Colon (tissue), 2 donors: ENCODE results near the gene TBC1D3B.
"Not testable (repeated sequence)": the region's sequence is repeated elsewhere in the genome, so short reads cannot be mapped to it uniquely, and the experiment has no call there.

Source experiments
- FAIRE-seq: peaks from 2 replicates; lab custom pipeline; 2012; peaks lifted over from hg19 to GRCh38; lab: Jason Lieb, UNC
- donor health status: control.
- donor health status: control.

TBC1D3B gene

GRCh38 chr17:36201102-36201501, 24.7 kb upstream of the TBC1D3B start:
- FAIRE-seq: not testable (repeated sequence)

DNA sequence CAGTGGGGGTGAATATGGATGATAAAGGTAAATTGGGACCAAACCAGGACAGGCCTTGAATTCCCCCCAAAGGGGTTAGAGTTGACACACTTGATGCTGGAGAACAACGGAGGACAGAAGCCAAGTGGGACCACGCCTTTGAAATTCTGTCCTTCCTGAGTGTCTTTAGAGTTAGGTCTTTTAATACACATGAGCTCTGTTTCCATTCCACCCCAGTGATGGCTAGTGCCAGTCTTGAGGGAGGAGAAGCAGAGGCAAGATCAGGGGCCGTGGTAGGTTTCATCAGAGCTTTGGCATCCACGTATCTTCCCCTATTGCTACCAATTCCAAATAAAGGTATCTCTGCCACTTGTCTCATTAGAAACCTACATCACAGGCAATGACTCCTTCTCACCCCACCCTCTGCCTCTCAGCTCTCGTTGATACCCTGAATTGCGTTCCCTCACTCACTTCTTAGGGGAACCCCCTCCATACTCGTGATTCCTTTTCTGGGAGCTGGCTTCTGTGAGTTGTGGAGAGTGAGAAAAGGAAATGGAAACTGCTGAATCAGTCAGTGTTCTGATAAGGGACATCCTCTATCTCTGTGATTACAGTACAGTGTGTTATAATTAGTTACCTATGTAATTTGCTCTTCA, 22.5 kb upstream of the TBC1D3B start:
- no peak for FAIRE-seq

- no peak for FAIRE-seq
Measured at GRCh38 chr17:36197387-36197703, 20.9 kb upstream of the TBC1D3B start.

GRCh38 chr17:36196131-36196486, 19.7 kb upstream of the TBC1D3B start:
- no peak for FAIRE-seq

GRCh38 chr17:36195434-36196130, 19.1 kb upstream of the TBC1D3B start:
- FAIRE-seq: no peak

DNA sequence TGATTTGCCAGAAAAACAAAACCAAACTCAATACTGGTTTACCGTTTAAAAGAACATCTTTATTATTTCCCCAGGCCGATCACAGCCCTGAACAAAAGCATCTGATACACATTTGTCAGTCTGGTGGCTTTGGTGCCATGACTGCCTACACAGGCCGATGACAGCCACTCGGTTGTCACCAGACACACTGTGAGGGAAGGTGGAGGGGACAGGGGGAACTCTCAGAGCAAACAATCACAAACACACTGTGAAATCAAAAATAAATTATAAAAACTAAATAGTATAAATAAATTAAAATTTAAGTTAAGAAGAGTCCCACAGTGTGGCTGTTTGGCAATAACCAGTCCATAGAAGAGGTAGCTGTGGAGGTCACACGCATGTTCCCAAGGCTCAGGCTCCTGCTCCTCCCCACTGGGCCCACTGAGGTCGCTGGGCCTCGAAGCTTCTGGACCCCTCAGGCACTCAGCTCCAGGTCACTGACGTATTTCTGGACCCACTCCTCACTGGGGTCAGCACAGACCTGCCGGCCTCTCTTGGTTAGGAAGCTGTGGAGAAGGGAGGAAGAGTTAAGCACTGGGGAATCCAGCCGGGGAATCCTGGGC, 18.5 kb upstream of the TBC1D3B start:
- not testable (repeated sequence) for FAIRE-seq

- not testable (repeated sequence) for FAIRE-seq
Measured at GRCh38 chr17:36194147-36194831, 17.9 kb upstream of the TBC1D3B start.

DNA sequence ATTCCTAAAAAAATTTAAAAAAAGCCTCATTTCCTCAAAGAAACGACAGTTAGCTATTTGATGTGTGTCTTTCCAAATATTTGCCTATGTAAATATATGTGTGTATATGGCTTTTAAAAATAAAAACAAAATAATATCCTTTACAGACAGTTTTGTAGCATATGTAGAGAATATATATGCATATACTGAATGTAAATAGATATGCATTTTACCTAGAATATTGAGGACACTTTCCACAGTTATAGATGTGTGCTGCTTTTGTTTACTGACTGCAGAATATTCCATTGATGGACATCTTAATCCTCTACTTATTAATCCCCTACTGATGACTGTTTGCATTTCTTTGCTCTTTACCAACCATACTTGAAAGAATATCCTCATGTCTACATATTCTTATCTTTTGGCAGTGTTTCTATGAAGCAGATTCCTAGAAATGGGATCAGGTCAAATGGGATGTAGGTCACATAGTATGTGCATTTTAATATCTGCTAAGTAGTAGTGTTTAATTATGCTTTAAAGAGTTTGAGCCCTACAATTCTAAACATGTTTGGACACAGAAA, 16.9 kb upstream of the TBC1D3B start:
- no peak for FAIRE-seq

DNA sequence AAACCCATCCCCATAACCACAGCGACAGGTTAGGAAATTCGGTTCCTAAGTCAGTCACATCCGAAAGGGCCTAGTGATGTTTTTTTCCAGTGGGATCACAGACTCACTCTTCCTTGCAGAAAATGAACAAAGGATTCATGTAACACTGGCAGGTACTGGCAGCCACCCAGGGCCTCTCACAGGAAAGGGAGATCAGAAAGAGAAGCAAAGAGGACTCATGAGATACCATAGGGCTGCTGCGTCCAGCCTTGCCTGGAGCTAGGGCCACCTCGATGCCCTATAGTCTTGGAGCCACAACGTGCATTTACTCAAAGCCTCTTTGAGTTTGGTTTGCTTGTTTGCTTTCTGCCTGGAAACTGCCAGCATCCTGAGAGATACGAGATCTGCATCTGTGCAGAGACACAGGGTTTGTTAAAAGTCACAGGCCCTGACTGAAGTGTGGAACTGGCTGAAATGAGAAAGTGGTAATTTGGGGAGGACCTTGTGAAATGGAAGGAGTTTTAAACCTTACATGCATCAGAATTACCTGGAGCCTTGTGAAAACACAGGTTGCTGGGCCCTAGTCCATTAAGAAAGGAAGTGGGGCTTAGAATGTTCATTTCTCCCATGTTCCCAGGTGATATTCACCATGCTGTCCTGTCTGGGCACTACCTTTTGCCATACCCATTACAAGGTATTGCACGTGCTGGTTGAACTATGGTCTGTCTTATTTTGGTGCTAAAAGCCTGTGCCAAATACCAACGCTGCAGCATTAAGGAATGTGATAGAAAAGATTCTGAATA, 14.3 kb upstream of the TBC1D3B start:
- FAIRE-seq: not testable (repeated sequence)

- not testable (repeated sequence) for FAIRE-seq
Measured at GRCh38 chr17:36189993-36190392, 13.6 kb upstream of the TBC1D3B start.

DNA sequence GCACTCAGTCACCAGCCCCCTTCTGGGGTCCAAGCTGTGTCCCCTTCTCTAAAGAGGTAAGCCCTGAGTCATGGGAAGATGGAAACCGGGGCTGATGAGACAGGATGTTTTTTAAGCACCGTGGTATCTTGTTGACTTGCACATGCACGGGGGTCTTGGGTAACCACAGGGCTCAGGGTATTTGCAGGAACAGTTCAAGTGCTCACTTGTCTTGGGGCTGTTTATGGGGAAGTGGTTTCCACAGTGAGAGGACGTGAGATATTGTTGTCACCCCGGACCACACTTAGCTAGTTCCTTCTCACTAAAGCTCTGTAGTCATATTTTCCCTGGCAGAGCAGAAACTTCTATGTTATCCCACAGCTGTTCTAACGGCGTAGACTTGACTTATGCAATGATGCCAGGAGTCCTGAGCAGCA, 12.5 kb upstream of the TBC1D3B start:
- FAIRE-seq: no peak

DNA sequence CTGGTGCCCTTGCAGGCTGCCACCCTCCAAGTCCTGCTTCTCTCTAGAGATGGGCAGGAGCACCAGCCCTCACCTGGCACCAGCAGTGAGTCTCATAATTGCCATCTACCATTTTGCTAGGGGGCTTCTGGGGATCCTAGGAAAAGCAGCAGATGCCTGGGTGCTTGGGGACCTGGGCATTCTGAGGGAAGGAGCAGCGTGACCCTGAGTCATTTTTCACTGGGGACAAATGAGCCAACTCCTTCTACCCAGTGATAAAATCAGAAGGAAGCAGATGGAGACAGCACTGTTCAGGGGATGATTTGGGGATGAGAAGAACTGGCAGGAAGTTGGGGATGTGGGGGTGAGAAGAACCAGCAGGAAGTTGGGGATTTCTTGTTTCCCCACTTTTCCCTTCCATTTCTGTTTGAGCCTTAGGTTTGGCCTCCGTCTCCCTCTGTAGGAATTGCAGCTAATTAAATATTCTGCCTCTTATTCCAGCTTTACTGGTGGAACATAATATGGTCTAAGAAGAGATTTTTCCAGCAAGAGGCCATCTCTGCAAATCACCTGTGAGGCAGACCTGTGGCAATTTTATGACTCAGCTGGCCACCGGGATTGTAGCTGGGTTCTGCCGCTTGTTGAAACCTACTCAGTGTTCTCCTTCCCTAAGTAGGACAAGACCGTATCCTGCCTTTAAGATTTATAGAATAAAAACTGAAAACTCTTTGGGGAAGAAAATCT, 11.7 kb upstream of the TBC1D3B start:
- not testable (repeated sequence) for FAIRE-seq

DNA sequence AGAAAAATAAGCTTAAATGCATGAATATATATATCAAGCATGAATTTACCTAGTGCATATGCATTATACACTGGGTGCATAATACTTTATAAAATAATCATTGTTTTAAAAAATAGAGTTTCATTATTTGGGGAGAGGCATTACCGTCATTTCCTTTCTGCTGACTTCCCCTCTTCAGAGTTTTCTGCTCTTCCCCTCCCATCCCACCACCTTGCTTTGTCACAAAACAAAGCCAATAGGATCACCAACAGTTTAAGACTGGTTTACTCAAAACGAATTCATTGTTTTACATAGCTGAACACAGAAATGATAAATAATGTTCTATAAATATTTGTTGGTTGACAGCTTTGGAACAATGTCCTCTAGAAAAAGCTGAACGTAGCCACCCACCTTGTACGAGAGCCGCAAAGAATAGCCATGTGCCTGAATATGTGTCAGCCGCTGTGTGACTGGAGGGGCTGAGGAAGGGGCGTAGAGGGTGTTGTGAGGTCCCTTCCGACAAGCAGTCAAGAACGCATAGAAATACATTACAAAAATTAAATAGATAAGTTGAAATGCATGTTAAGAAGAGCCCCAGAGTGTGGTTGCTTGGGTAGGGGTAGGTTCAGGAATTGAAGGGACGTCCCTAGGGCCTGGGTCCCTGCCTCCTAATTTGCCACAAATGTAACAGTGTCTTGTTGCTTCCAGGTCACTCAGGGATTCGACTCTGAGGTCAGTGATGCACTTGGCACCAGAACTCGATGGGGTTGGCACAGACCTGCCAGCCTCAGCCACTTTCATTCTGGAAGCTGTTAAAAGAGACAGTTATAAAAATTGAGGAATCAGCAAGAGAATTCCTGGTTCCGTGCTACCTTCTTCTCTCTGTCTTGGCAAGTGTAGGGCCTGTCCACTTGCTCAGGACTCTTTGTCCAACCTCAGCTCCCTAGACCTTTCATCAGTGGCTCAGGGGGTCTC, 10.7 kb upstream of the TBC1D3B start:
- not testable (repeated sequence) for FAIRE-seq

DNA sequence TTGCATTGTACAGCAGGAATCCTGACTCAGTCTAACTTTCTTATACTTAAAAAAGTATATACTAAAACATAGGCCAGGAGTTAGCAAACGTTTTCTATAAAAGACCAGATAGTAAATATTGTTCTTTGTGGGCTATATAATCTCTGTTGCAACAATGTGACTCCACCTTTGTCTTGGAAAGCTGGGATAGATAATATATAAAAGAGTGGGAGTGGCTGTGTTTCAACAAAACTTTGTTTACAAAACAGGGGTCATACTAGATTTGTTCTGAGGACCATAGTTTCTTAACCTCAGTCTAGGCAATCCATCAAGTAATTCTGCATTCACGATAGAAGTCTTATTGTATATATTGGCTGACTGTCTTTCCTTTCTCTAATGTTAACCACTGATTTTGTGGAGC, 9.0 kb upstream of the TBC1D3B start:
- FAIRE-seq: no peak

DNA sequence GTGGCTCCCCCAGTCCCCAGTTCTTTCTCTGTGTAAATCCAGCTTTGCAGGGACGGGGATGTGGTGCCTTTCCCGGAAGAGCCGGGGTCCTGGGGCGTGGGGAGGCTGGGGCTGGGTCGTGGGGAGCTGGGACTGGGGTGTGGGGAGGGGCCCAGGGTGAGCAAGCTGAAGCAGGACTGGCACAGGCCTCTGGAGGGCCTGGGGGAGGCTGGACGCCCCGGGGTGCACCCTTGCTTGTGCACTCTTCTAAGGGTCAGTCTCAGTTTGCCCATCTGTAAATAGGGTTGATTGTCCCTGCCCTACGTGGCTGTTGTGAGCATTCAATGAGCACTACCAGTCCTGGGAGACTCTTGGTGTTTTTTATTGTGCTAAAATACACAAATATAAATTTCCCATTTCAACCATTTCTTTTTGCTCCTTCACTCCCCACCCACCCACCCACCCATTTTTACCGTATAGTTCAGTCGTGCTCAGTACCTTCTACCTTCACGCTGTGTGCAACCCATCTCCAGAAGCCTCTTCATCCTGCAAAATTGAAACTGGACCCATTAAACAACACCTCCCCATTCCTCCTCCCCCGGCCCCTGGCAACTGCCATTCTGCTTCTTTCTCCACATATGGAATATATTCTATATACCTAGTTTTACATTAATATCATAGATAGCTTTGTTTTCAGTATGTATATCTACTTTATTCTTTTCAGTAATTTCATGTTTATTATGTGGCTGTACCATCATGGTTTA, 7.8 kb upstream of the TBC1D3B start:
- no peak for FAIRE-seq

GRCh38 chr17:36183001-36183971, 6.8 kb upstream of the TBC1D3B start:
- FAIRE-seq: no peak

- no peak for FAIRE-seq
Measured at GRCh38 chr17:36182176-36183000, 6.0 kb upstream of the TBC1D3B start.
